Endothelial cell (in vitro differentiated cells): ENCODE data around the gene ZMYND19. TPM values are rescaled to one million over a fixed set of nuclear protein-coding genes. Genes with fewer than 3 reads are reported as not detected.

Experiments
- DNase-seq: peaks from one replicate; pipeline ENCODE4 v3.0.0; 2021; ENCODE audit warnings: low spot score
- H3K27ac Mint-ChIP-seq: one replicate; pipeline ENCODE4 v1.8.0; 2021; ENCODE audit warnings: mixed read lengths, inconsistent platforms; ENCODE audit not compliant: unreplicated experiment
- H3K27me3 Mint-ChIP-seq: one replicate; pipeline ENCODE4 v1.8.0; 2021; ENCODE audit warnings: mild to moderate bottlenecking, moderate library complexity, mixed read lengths, inconsistent platforms; ENCODE audit not compliant: unreplicated experiment
- H3K36me3 Mint-ChIP-seq: one replicate; pipeline ENCODE4 v1.8.0; 2021; ENCODE audit warnings: mild to moderate bottlenecking, low read depth, mixed read lengths, inconsistent platforms; ENCODE audit not compliant: unreplicated experiment
- H3K4me1 Mint-ChIP-seq: one replicate; pipeline ENCODE4 v1.8.0; 2021; ENCODE audit warnings: mild to moderate bottlenecking, mixed read lengths, inconsistent platforms; ENCODE audit not compliant: unreplicated experiment
- H3K4me3 Mint-ChIP-seq: one replicate; pipeline ENCODE4 v1.8.0; 2021; ENCODE audit warnings: mild to moderate bottlenecking, mixed read lengths, inconsistent platforms; ENCODE audit not compliant: unreplicated experiment
- H3K9me3 Mint-ChIP-seq: one replicate; pipeline ENCODE4 v1.8.0; 2021; ENCODE audit warnings: mixed read lengths, inconsistent platforms; ENCODE audit not compliant: unreplicated experiment
- CTCF ChIP-seq: fragments of 200-600 bp; sonication (generic); IDR thresholded peaks from one replicate; pipeline ENCODE4 v1.5.0; 2021; ENCODE audit warnings: antibody characterized with exemption; ENCODE audit not compliant: unreplicated experiment
- total RNA-seq: library from RNA; stranded (reverse); fragmentation: NEBNext Ultra II Directional; extraction: Animal tissue kit (Norgen Biotek cat#: 25700); gene quantifications from one replicate; pipeline ENCODE4 v1.2.1, GENCODE V29; 2021; ENCODE audit not compliant: unreplicated experiment

Gene ZMYND19
- total RNA-seq, 1 donor from 2014 or later: 25.6 TPM

DNA sequence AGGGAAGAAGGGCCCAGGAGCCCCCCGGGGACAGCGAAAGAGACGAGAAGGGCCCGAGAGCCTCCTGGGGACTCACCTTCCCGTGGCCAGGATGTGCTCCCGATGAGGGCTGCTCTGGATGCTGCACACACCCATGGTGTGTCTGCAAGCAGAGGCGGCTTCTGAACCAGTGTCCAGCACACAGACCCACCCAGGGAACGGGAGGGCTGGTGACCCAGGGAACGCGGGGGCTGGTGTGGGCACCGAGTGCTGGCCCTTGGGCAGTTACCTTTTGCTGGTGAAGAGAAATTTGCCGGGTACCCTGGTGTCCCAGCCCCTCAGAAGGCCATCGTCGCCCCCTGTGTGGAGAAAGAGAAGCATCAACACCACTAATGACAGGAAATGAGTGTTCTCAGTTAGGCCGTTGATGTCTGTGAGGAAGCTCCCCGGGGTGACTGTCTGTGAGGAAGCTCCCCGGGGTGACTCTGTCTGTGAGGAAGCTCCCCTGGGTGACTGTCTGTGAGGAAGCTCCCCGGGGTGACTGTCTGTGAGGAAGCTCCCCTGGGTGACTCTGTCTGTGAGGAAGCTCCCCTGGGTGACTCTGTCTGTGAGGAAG is 25.4 kb downstream of the ZMYND19 start:
- peaks cover 3% of the 10 kb centered on the region for H3K4me1 Mint-ChIP-seq
- peaks cover 6% of the 10 kb centered on the region for H3K27me3 Mint-ChIP-seq
- H3K9me3 Mint-ChIP-seq: no peaks in the 10 kb centered on the region
- H3K27ac Mint-ChIP-seq: no peak overlapping the region
- DNase-seq: no peak
- no peak overlapping the region for H3K4me3 Mint-ChIP-seq
- peaks cover 32% of the 10 kb centered on the region for H3K36me3 Mint-ChIP-seq
- no peak for TF ChIP-seq CTCF

- peak overlapping the region; percentile 68 for H3K4me3 Mint-ChIP-seq
- DNase-seq: no peak
- H3K27me3 Mint-ChIP-seq: peaks cover 6% of the 10 kb centered on the region
- no peak for TF ChIP-seq CTCF
- H3K27ac Mint-ChIP-seq: no peak overlapping the region
- no peaks in the 10 kb centered on the region for H3K9me3 Mint-ChIP-seq
- H3K4me1 Mint-ChIP-seq: peaks cover 3% of the 10 kb centered on the region
- H3K36me3 Mint-ChIP-seq: peaks cover 32% of the 10 kb centered on the region
Measured at GRCh38 chr9:137564134-137564533, 26.2 kb downstream of the ZMYND19 start.

GRCh38 chr9:137558127-137558526 is 32.2 kb downstream of the ZMYND19 start:
- H3K4me1 Mint-ChIP-seq: no peaks in the 10 kb centered on the region
- H3K27me3 Mint-ChIP-seq: no peaks in the 10 kb centered on the region
- H3K27ac Mint-ChIP-seq: no peak overlapping the region
- no peaks in the 10 kb centered on the region for H3K9me3 Mint-ChIP-seq
- peaks cover 35% of the 10 kb centered on the region for H3K36me3 Mint-ChIP-seq
- DNase-seq: no peak
- TF ChIP-seq CTCF: no peak
- no peak overlapping the region for H3K4me3 Mint-ChIP-seq

DNA sequence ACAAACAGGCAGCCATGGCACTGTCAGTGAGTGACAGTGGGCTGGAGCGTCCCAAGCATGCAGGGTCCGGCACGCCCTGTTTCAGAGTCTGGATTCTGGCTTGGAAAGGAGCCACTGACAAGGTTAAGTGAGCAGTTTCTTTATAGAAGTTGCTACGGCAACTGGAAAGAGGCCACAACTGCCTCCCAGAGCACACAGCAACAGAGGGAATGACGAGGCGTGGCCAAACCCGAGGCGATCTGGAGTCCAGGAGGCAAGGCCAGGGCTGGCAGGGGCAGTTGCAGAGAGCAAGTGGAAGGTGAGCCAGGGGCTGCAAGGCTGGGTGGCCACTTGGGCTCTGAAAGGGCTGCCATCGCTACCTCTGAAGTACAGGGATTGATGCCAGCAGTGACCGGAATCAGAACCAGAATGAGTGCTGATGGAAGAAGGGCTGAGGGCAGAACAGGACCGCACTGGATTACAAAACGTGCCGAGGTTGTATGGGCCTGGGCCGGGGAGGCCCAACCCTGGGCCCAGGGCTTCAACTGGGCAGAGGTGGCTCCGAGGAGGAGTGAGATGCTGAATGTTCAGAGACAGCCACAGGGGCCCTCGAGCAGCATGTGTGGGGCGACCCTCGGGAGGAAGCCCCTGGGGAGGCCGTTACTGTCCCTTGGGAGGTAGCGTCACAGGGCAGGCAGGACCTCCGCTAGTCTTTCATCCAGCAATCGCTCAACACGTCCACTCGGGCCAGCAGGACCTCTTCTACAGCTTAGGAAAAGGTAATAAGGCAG is 34.1 kb downstream of the ZMYND19 start:
- Mint-ChIP-seq H3K27ac (no peak overlapping the region), H3K27me3 (no peaks in the 10 kb centered on the region), H3K4me1 (peaks cover 5% of the 10 kb centered on the region), H3K4me3 (peak overlapping the region; percentile 21), H3K36me3 (peaks cover 29% of the 10 kb centered on the region), H3K9me3 (no peaks in the 10 kb centered on the region)
- TF ChIP-seq CTCF: no peak
- DNase-seq: no peak

- peaks cover 6% of the 10 kb centered on the region for H3K4me1 Mint-ChIP-seq
- peaks cover 1% of the 10 kb centered on the region for H3K27me3 Mint-ChIP-seq
- H3K27ac Mint-ChIP-seq: no peak overlapping the region
- no peaks in the 10 kb centered on the region for H3K9me3 Mint-ChIP-seq
- peak overlapping the region; percentile 69 for H3K4me3 Mint-ChIP-seq
- DNase-seq: no peak
- peaks cover 27% of the 10 kb centered on the region for H3K36me3 Mint-ChIP-seq
- no peak for TF ChIP-seq CTCF
Measured at GRCh38 chr9:137555179-137555578, 35.1 kb downstream of the ZMYND19 start.
